Activated T-helper 2 cell treated with anti-CD3 and anti-CD28 coated beads, Interferon-gamma antibody, Interleukin-2, Interleukin-4, amounts not matched to agents 10 μg/mL and 5 μg/mL and 100 μg/mL, durations not matched to agents 14 hours and 24 hours and 36 hours (primary cell): ENCODE data around the gene BMP2K. TPM values are rescaled to one million over a fixed set of nuclear protein-coding genes. Genes with fewer than 3 reads are reported as not detected.
"Not testable (repeated sequence)": the region's sequence is repeated elsewhere in the genome, so short reads cannot be mapped to it uniquely, and the experiment has no call there.

Experiments used
- DNase-seq: peaks from one replicate; pipeline ENCODE4 v3.0.0; 2021; ENCODE audit warnings: low spot score
- H3K27ac Mint-ChIP-seq: one replicate; pipeline ENCODE4 v1.8.0; 2021; ENCODE audit warnings: mixed read lengths
- H3K27me3 Mint-ChIP-seq: one replicate; pipeline ENCODE4 v1.8.0; 2021; ENCODE audit warnings: low read depth, mixed read lengths
- H3K36me3 Mint-ChIP-seq: one replicate; pipeline ENCODE4 v1.8.0; 2021; ENCODE audit warnings: low read depth, mixed read lengths
- H3K4me1 Mint-ChIP-seq: one replicate; pipeline ENCODE4 v1.8.0; 2021; ENCODE audit warnings: low read depth, mixed read lengths
- H3K4me3 Mint-ChIP-seq: one replicate; pipeline ENCODE4 v1.8.0; 2021; ENCODE audit warnings: low read depth, mild to moderate bottlenecking, moderate library complexity, mixed read lengths
- H3K9me3 Mint-ChIP-seq: one replicate; pipeline ENCODE4 v1.8.0; 2021; ENCODE audit warnings: mixed read lengths
- intact Hi-C: fragments of 100-400 bp; cut with micrococcal nuclease; formaldehyde crosslinking; loops from one replicate; pipeline ENCODE4 v1.15.1; 2023
- total RNA-seq: library from RNA; stranded (reverse); gene quantifications from 2 replicates; pipeline ENCODE4 v1.2.3, GENCODE V29; 2022

Gene BMP2K
- total RNA-seq, 1 donor from 2014 or later, result 14.6 TPM

- no peaks in the 10 kb centered on the region for H3K36me3 Mint-ChIP-seq
- no peak overlapping the region for H3K4me3 Mint-ChIP-seq
- no peak overlapping the region for H3K27ac Mint-ChIP-seq
- no peak for DNase-seq
- H3K4me1 Mint-ChIP-seq, result no peaks in the 10 kb centered on the region
- no peaks in the 10 kb centered on the region for H3K9me3 Mint-ChIP-seq
- no peaks in the 10 kb centered on the region for H3K27me3 Mint-ChIP-seq
- intact Hi-C loops, result no loop called here
Measured at GRCh38 chr4:78904143-78904542, 128.0 kb downstream of the BMP2K start.

GRCh38 chr4:78907638-78908037 lies 131.5 kb downstream of the BMP2K start:
- Mint-ChIP-seq H3K36me3 (peaks cover 21% of the 10 kb centered on the region), H3K27ac (no peak overlapping the region), H3K27me3 (no peaks in the 10 kb centered on the region), H3K4me1 (no peaks in the 10 kb centered on the region), H3K9me3 (no peaks in the 10 kb centered on the region), H3K4me3 (no peak overlapping the region)
- no peak for DNase-seq
- intact Hi-C loops, result no loop called here

GRCh38 chr4:78908974-78909373 lies 132.8 kb downstream of the BMP2K start:
- DNase-seq, H3K27ac Mint-ChIP-seq, H3K4me1 Mint-ChIP-seq, H3K9me3 Mint-ChIP-seq, H3K27me3 Mint-ChIP-seq, H3K4me3 Mint-ChIP-seq, intact Hi-C loops: not testable (repeated sequence)
- H3K36me3 Mint-ChIP-seq, result peaks cover 23% of the 10 kb centered on the region

- no peak for DNase-seq
- intact Hi-C loops, result no loop called here
- H3K9me3 Mint-ChIP-seq, result no peaks in the 10 kb centered on the region
- H3K4me1 Mint-ChIP-seq, result no peaks in the 10 kb centered on the region
- peaks cover 28% of the 10 kb centered on the region for H3K36me3 Mint-ChIP-seq
- H3K27ac Mint-ChIP-seq, result no peak overlapping the region
- no peaks in the 10 kb centered on the region for H3K27me3 Mint-ChIP-seq
- no peak overlapping the region for H3K4me3 Mint-ChIP-seq
Measured at GRCh38 chr4:78910612-78911011, 134.5 kb downstream of the BMP2K start.

GRCh38 chr4:78922207-78922606 lies 146.1 kb downstream of the BMP2K start:
- Mint-ChIP-seq H3K27me3 (no peaks in the 10 kb centered on the region), H3K27ac (no peak overlapping the region), H3K4me1 (peaks cover 6% of the 10 kb centered on the region), H3K4me3 (no peak overlapping the region), H3K9me3 (no peaks in the 10 kb centered on the region), H3K36me3 (peaks cover 24% of the 10 kb centered on the region)
- no peak for DNase-seq
- intact Hi-C loops, result no loop called here

GRCh38 chr4:78923464-78924312 lies 147.5 kb downstream of the BMP2K start:
- intact Hi-C loops, result no loop called here
- Mint-ChIP-seq H3K27ac (no peak overlapping the region), H3K4me1 (peaks cover 6% of the 10 kb centered on the region), H3K9me3 (no peaks in the 10 kb centered on the region), H3K36me3 (peaks cover 27% of the 10 kb centered on the region), H3K27me3 (no peaks in the 10 kb centered on the region), H3K4me3 (no peak overlapping the region)
- no peak for DNase-seq

GRCh38 chr4:78926826-78927225 lies 150.7 kb downstream of the BMP2K start:
- H3K36me3 Mint-ChIP-seq, result peaks cover 35% of the 10 kb centered on the region
- H3K9me3 Mint-ChIP-seq, result no peaks in the 10 kb centered on the region
- peaks cover 6% of the 10 kb centered on the region for H3K4me1 Mint-ChIP-seq
- DNase-seq, result no peak
- no peaks in the 10 kb centered on the region for H3K27me3 Mint-ChIP-seq
- intact Hi-C loops, result no loop called here
- no peak overlapping the region for H3K4me3 Mint-ChIP-seq
- H3K27ac Mint-ChIP-seq, result no peak overlapping the region

GRCh38 chr4:78928835-78929234 lies 152.7 kb downstream of the BMP2K start:
- no peaks in the 10 kb centered on the region for H3K27me3 Mint-ChIP-seq
- H3K36me3 Mint-ChIP-seq, result peaks cover 37% of the 10 kb centered on the region
- intact Hi-C loops, result no loop called here
- H3K4me1 Mint-ChIP-seq, result peaks cover 2% of the 10 kb centered on the region
- no peak for DNase-seq
- H3K9me3 Mint-ChIP-seq, result no peaks in the 10 kb centered on the region
- no peak overlapping the region for H3K4me3 Mint-ChIP-seq
- no peak overlapping the region for H3K27ac Mint-ChIP-seq

GRCh38 chr4:78930016-78930629 lies 154.0 kb downstream of the BMP2K start:
- H3K27ac Mint-ChIP-seq, result no peak overlapping the region

GRCh38 chr4:78936989-78937388 lies 160.8 kb downstream of the BMP2K start:
- Mint-ChIP-seq H3K4me1 (peaks cover 33% of the 10 kb centered on the region), H3K27ac (no peak overlapping the region), H3K4me3 (no peak overlapping the region), H3K27me3 (peaks cover 9% of the 10 kb centered on the region), H3K36me3 (peaks cover 11% of the 10 kb centered on the region), H3K9me3 (no peaks in the 10 kb centered on the region)
- no peak for DNase-seq
- intact Hi-C loops, result no loop called here

More at GRCh38 chr4:78930016-78930629, 154.0 kb downstream of the BMP2K start:
- Mint-ChIP-seq H3K4me3 (no peak overlapping the region), H3K27me3 (no peaks in the 10 kb centered on the region), H3K9me3 (no peaks in the 10 kb centered on the region), H3K4me1 (peaks cover 1% of the 10 kb centered on the region), H3K36me3 (peaks cover 38% of the 10 kb centered on the region)
- DNase-seq, result no peak
- intact Hi-C loops, result no loop called here

GRCh38 chr4:78937837-78938236 lies 161.7 kb downstream of the BMP2K start:
- intact Hi-C loops, result loop anchor here (2.0 kb wide), 1 partner anchor 161 kb away; the partner anchor contains the start of gene BMP2K
- H3K27ac Mint-ChIP-seq, result no peak overlapping the region
- no peak for DNase-seq

GRCh38 chr4:78938474-78938867 lies 162.3 kb downstream of the BMP2K start:
- DNase-seq, result no peak
- Mint-ChIP-seq H3K27ac (peak overlapping the region; percentile 63), H3K4me1 (peaks cover 33% of the 10 kb centered on the region), H3K27me3 (peaks cover 20% of the 10 kb centered on the region), H3K4me3 (peak overlapping the region; percentile 91), H3K9me3 (no peaks in the 10 kb centered on the region), H3K36me3 (peaks cover 10% of the 10 kb centered on the region)
- intact Hi-C loops, result loop anchor here (2.0 kb wide), 1 partner anchor 162 kb away; the partner anchor contains the start of gene BMP2K

More at GRCh38 chr4:78937837-78938236, 161.7 kb downstream of the BMP2K start:
- H3K27me3 Mint-ChIP-seq, result peaks cover 15% of the 10 kb centered on the region
- H3K36me3 Mint-ChIP-seq, result peaks cover 11% of the 10 kb centered on the region
- no peaks in the 10 kb centered on the region for H3K9me3 Mint-ChIP-seq
- H3K4me1 Mint-ChIP-seq, result peaks cover 33% of the 10 kb centered on the region
- H3K4me3 Mint-ChIP-seq, result peak overlapping the region; percentile 47
